Thoracic aorta (tissue), 2 donors: ENCODE results near the gene PSMC1. TPM values are rescaled to one million over a fixed set of nuclear protein-coding genes. Genes with fewer than 3 reads are reported as not detected.

ENCODE experiments used
- ATAC-seq: fragments of 150-250 bp; one replicate; pipeline ENCODE4 v1.8.0; 2017; ENCODE audit warnings: low read depth; ENCODE audit not compliant: insufficient number of reproducible peaks, low FRiP score
- DNase-seq: peaks from one replicate; pipeline ENCODE4 v3.0.0-alpha.2; 2020; ENCODE audit warnings: low spot score
- H3K27ac ChIP-seq, 2 donors: fragments of 200-600 bp; sonication (generic); 1 replicate in 1 of 2; 2 replicates in 1 of 2; pipeline ENCODE4 v1.5.1; 2016; ENCODE audit warnings: mild to moderate bottlenecking in 2 of 2, moderate library complexity in 2 of 2
- H3K27me3 ChIP-seq: fragments of 200-600 bp; sonication (generic); replicated peaks from 2 replicates; pipeline ENCODE4 v1.6.0; 2016; ENCODE audit warnings: mild to moderate bottlenecking; ENCODE audit not compliant: insufficient read depth
- H3K36me3 ChIP-seq: fragments of 200-600 bp; sonication (generic); one replicate; pipeline ENCODE4 v1.5.1; 2016
- H3K4me1 ChIP-seq, 2 donors: fragments of 200-600 bp; sonication (generic); 1 replicate in 1 of 2; 2 replicates in 1 of 2; pipeline versions ENCODE4 v1.5.1 to v1.6.0; 2016; ENCODE audit warnings: low read depth in 2 of 2, mild to moderate bottlenecking in 1 of 2; ENCODE audit not compliant: control insufficient read depth in 1 of 2
- H3K4me3 ChIP-seq: fragments of 200-600 bp; sonication (generic); 2 replicates; pipeline ENCODE4 v1.5.1; 2016; ENCODE audit warnings: mild to moderate bottlenecking
- H3K9me3 ChIP-seq: fragments of 200-600 bp; sonication (generic); 2 replicates; pipeline ENCODE4 v1.5.1; 2016
- CTCF ChIP-seq: fragments of 200-600 bp; sonication (generic); IDR thresholded peaks from one replicate; pipeline ENCODE4 v1.5.1; 2019; ENCODE audit warnings: antibody characterized with exemption
- total RNA-seq, 2 donors: library from RNA; depleted of rRNA; stranded (reverse); fragments of >200 nt; gene quantifications; one replicate each; pipeline versions ENCODE4 v1.1.0 to v1.2.3, GENCODE V29; 2016

The PSMC1 gene
- total RNA-seq, 2 donors from 2014 or later, result 95.7 to 112 TPM

- no peak for DNase-seq
- Histone ChIP-seq H3K27ac (no peak overlapping the region), H3K27me3 (no peaks in the 10 kb centered on the region), H3K9me3 (no peaks in the 10 kb centered on the region), H3K36me3 (peaks cover 21% of the 10 kb centered on the region), H3K4me3 (no peak overlapping the region), H3K4me1 (peaks cover 7 to 10% of the 10 kb centered on the region in 2 donors)
- no peak for ATAC-seq
- no peak for TF ChIP-seq CTCF
Measured at GRCh38 chr14:90293766-90294730, 37.7 kb downstream of the PSMC1 start.

DNA sequence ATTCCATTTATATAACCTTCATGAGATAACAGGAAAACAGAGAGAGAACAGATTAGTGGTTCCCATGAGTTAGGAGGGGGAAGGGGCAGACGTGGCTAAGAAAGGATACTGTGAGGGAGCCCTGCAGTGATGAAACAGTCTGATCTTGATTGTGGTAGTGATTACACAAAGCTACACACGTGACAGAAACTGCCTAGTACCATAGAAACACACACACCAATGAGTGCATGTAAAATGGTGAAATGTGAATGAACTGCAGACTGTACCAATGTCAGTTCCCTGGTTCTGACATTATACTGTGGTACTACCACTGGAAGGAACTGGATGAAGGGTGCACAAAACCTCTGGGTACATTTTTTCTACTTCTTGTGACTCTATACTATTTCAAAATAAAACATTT is 38.5 kb downstream of the PSMC1 start:
- Histone ChIP-seq H3K4me3 (no peak overlapping the region), H3K27me3 (no peaks in the 10 kb centered on the region), H3K36me3 (peaks cover 21% of the 10 kb centered on the region), H3K9me3 (no peaks in the 10 kb centered on the region), H3K4me1 (peaks cover 7 to 10% of the 10 kb centered on the region in 2 donors), H3K27ac (no peak overlapping the region)
- ATAC-seq (no peak), DNase-seq (no peak)
- no peak for TF ChIP-seq CTCF

DNA sequence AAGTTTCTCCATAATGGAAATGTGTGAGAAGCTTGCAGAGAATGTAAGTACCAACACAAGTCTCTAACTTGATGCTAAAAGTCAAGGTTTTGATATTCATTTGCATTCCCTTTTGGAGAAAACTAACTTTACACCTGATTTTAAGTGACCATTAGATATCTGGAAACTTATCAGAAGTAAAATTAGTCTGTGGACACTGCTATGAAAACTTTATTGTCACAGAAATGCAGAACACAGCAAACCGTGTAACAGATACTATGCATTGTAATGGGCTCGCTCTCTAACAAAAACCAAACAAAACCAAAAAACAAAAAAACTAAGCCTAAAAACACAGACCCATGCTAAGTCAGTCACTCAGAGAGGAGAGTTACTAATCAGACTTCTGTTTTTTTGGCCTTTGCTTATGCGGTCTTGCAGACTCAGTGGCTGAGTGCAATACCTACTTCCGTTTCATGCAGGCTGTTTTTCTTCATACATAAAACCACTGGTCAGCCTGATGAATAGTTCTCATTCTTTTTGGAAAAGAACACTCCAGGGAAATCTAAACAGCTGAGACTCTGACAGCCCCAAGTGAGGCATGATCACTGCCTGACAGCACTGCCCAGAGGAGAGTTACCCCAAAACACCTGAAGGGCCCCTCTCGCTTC is 39.6 kb downstream of the PSMC1 start:
- DNase-seq (no peak), ATAC-seq (peak; percentile 19)
- TF ChIP-seq CTCF, result no peak
- Histone ChIP-seq H3K27ac (peak overlapping the region in 1 of 2 donors; percentile 41), H3K4me3 (no peak overlapping the region), H3K36me3 (peaks cover 16% of the 10 kb centered on the region), H3K4me1 (peaks cover 9 to 10% of the 10 kb centered on the region in 2 donors), H3K27me3 (no peaks in the 10 kb centered on the region), H3K9me3 (no peaks in the 10 kb centered on the region)

GRCh38 chr14:90296641-90297040 is 40.3 kb downstream of the PSMC1 start:
- Histone ChIP-seq H3K27me3 (no peaks in the 10 kb centered on the region), H3K9me3 (no peaks in the 10 kb centered on the region), H3K4me1 (peaks cover 10 to 15% of the 10 kb centered on the region in 2 donors), H3K4me3 (no peak overlapping the region), H3K27ac (peak overlapping the region in 1 of 2 donors; percentile 41), H3K36me3 (peaks cover 13% of the 10 kb centered on the region)
- TF ChIP-seq CTCF, result no peak
- ATAC-seq, result no peak
- DNase-seq, result no peak

GRCh38 chr14:90297876-90298629 is 41.7 kb downstream of the PSMC1 start:
- Histone ChIP-seq H3K4me3 (no peak overlapping the region), H3K4me1 (peaks cover 10 to 29% of the 10 kb centered on the region in 2 donors), H3K27ac (no peak overlapping the region), H3K27me3 (no peaks in the 10 kb centered on the region), H3K36me3 (peaks cover 4% of the 10 kb centered on the region), H3K9me3 (no peaks in the 10 kb centered on the region)
- DNase-seq (no peak), ATAC-seq (no peak)
- no peak for TF ChIP-seq CTCF
